ENCODE data around the gene PARP14. TPM values are rescaled to one million over a fixed set of nuclear protein-coding genes. Genes with fewer than 3 reads are reported as not detected.
"Not testable (repeated sequence)": the region's sequence is repeated elsewhere in the genome, so short reads cannot be mapped to it uniquely, and the experiment has no call there.

Gene PARP14
- total and polyA plus RNA-seq, 2 experiments from 2014 or later, result 8.5 to 33.1 TPM

DNA sequence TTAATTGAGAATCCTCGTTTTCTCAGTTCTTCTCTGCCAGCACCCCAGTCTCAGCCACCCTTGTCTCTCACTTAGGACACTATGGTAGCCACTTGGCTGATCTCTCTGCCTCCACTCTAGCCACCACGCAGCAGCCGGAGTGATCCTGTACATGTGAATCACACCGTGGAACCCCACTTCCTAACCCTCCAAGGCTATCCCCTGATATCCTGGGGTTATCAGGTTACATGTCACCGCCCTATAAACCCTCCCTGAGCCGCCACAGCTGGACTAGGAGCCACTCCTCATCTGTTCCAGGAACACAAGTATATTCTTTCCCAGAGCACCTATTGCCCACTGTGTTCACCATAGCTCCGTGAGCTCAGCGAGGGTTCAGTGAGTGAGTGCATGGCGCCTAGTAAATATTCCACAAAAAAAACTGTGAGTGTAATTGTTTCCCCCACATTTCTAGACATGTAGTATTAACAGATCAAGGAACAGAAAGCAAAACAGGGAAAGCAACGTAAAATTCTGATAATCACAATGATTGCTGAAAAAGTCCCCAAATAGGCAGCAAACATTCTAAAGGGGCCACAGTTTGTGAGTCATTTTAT is 661 bp upstream of the PARP14 start:
- Histone ChIP-seq H3K4me1 (ENCODE audit: insufficient read depth) (peaks cover 22% of the 10 kb centered on the region), H3K27ac (peak overlapping the region; percentile 89), H3K27me3 (no peaks in the 10 kb centered on the region), H3K4me2 (peak overlapping the region; percentile 91), H3K36me3 (replicated peaks; ENCODE audit: insufficient read depth, low read depth) (no peaks in the 10 kb centered on the region), H4K20me1 (ENCODE audit: insufficient read depth, poor library complexity, severe bottlenecking) (no peaks in the 10 kb centered on the region), H3K9me3 (ENCODE audit: low read depth) (no peaks in the 10 kb centered on the region), H3K9me2 (replicated peaks; ENCODE audit: insufficient read depth) (no peaks in the 10 kb centered on the region), H3K79me2 (peaks cover 35% of the 10 kb centered on the region), H3K4me3 (peak overlapping the region; percentile 96), H2AFZ (peak overlapping the region; percentile 100)
- TF ChIP-seq EZH2phosphoT487 (IDR thresholded peaks at IDR 0.05; ENCODE audit: low read depth, severe bottlenecking, unreplicated experiment), result no peak
- no peak for TF ChIP-seq CTCF (IDR thresholded peaks at IDR 0.05; ENCODE audit: poor library complexity)
- no peak for TF ChIP-seq EZH2 (IDR thresholded peaks at IDR 0.05; ENCODE audit: borderline replicate concordance)
- 55% methylated on average over 10 of the region's 10 CpGs for WGBS (ENCODE audit: low lambda C conversion rate, missing lambda C conversion rate)
- peak; percentile 37 for DNase-seq (ENCODE audit: low spot score)

GRCh38 chr3:122681284-122681973 is 790 bp downstream of the PARP14 start:
- peak overlapping the region; percentile 96 for H3K4me3 ChIP-seq
- DNase-seq (ENCODE audit: low spot score), result no peak
- peak overlapping the region; percentile 91 for H3K4me2 ChIP-seq
- peaks cover 22% of the 10 kb centered on the region for H3K4me1 ChIP-seq (ENCODE audit: insufficient read depth)
- peaks cover 35% of the 10 kb centered on the region for H3K79me2 ChIP-seq
- TF ChIP-seq EZH2 (IDR thresholded peaks at IDR 0.05; ENCODE audit: borderline replicate concordance) (no peak), CTCF (IDR thresholded peaks at IDR 0.05; ENCODE audit: poor library complexity) (peak; percentile 0)
- H3K27me3 ChIP-seq, result no peaks in the 10 kb centered on the region
- peak overlapping the region; percentile 89 for H3K27ac ChIP-seq
- WGBS (ENCODE audit: low lambda C conversion rate, missing lambda C conversion rate), result 55% methylated on average over 17 of the region's 24 CpGs
- H3K9me2 ChIP-seq (replicated peaks; ENCODE audit: insufficient read depth), result no peaks in the 10 kb centered on the region
- no peaks in the 10 kb centered on the region for H3K36me3 ChIP-seq (replicated peaks; ENCODE audit: insufficient read depth, low read depth)
- no peaks in the 10 kb centered on the region for H4K20me1 ChIP-seq (ENCODE audit: insufficient read depth, poor library complexity, severe bottlenecking)
- H2AFZ ChIP-seq, result peak overlapping the region; percentile 100
- no peaks in the 10 kb centered on the region for H3K9me3 ChIP-seq (ENCODE audit: low read depth)

DNA sequence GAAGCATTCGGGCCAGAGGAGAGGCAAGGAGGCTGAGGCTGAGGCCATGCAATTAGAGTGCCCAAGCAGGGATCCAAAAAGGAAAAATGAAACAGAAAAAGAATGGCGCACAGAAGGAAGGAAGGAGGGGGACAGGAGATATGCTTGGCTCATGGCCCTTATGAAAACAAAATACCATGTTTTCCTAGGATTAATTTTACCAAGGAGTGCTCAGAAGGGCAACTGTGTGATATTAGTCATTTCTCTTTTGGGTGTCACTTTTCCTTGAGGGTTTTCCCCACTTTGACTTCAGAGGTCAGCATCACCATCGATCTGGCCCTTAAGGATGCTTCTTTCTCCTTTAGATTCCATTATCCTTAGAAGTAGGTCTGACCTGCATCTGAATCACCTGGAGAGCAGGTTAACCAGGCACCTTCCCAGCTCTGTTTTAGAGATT is 1.4 kb downstream of the PARP14 start:
- Histone ChIP-seq H3K27ac (no peak overlapping the region), H3K36me3 (replicated peaks; ENCODE audit: insufficient read depth, low read depth) (no peaks in the 10 kb centered on the region)

GRCh38 chr3:122682778-122683411 is 2.3 kb downstream of the PARP14 start:
- peak overlapping the region; percentile 35 for H3K4me2 ChIP-seq
- H3K4me3 ChIP-seq; H3K36me3 ChIP-seq (replicated peaks; ENCODE audit: insufficient read depth, low read depth); H4K20me1 ChIP-seq (ENCODE audit: insufficient read depth, poor library complexity, severe bottlenecking); H3K27me3 ChIP-seq; H3K9me2 ChIP-seq (replicated peaks; ENCODE audit: insufficient read depth); H2AFZ ChIP-seq; H3K9me3 ChIP-seq (ENCODE audit: low read depth); DNase-seq (ENCODE audit: low spot score): not testable (repeated sequence)
- peaks cover 22% of the 10 kb centered on the region for H3K4me1 ChIP-seq (ENCODE audit: insufficient read depth)
- WGBS (ENCODE audit: low lambda C conversion rate, missing lambda C conversion rate), result 94% methylated on average over 11 of the region's 11 CpGs
- H3K79me2 ChIP-seq, result peaks cover 35% of the 10 kb centered on the region
- peak overlapping the region; percentile 42 for H3K27ac ChIP-seq

More for the DNA sequence above, 1.4 kb downstream of the PARP14 start:
- H3K4me2 ChIP-seq, result peak overlapping the region; percentile 91
- no peaks in the 10 kb centered on the region for H3K27me3 ChIP-seq
- peak overlapping the region; percentile 100 for H2AFZ ChIP-seq
- no peak for DNase-seq (ENCODE audit: low spot score)
- H3K4me1 ChIP-seq (ENCODE audit: insufficient read depth), result peaks cover 22% of the 10 kb centered on the region
- no peak overlapping the region for H3K4me3 ChIP-seq
- no peak for TF ChIP-seq EZH2 (IDR thresholded peaks at IDR 0.05; ENCODE audit: borderline replicate concordance)
- no peak for TF ChIP-seq EZH2phosphoT487 (IDR thresholded peaks at IDR 0.05; ENCODE audit: low read depth, severe bottlenecking, unreplicated experiment)
- TF ChIP-seq CTCF (IDR thresholded peaks at IDR 0.05; ENCODE audit: poor library complexity), result no peak
- no peaks in the 10 kb centered on the region for H4K20me1 ChIP-seq (ENCODE audit: insufficient read depth, poor library complexity, severe bottlenecking)
- H3K9me2 ChIP-seq (replicated peaks; ENCODE audit: insufficient read depth), result no peaks in the 10 kb centered on the region
- peaks cover 35% of the 10 kb centered on the region for H3K79me2 ChIP-seq
- WGBS (ENCODE audit: low lambda C conversion rate, missing lambda C conversion rate), result 93% methylated on average over 3 of the region's 3 CpGs
- no peaks in the 10 kb centered on the region for H3K9me3 ChIP-seq (ENCODE audit: low read depth)

Measured in hepatocyte (in vitro differentiated cells).